ENCODE measurements around the gene SCAPER.
"Not testable (repeated sequence)": the region's sequence is repeated elsewhere in the genome, so short reads cannot be mapped to it uniquely, and the experiment has no call there.

SCAPER gene

GRCh38 chr15:76313175-76313567 is 592.0 kb downstream of the SCAPER start:
- not testable (repeated sequence) for DNase-seq (ENCODE audit: low spot score)

- no peak for DNase-seq (ENCODE audit: low spot score)
These were observed 592.5 kb downstream of the SCAPER start for GRCh38 chr15:76312540-76313174.

DNA sequence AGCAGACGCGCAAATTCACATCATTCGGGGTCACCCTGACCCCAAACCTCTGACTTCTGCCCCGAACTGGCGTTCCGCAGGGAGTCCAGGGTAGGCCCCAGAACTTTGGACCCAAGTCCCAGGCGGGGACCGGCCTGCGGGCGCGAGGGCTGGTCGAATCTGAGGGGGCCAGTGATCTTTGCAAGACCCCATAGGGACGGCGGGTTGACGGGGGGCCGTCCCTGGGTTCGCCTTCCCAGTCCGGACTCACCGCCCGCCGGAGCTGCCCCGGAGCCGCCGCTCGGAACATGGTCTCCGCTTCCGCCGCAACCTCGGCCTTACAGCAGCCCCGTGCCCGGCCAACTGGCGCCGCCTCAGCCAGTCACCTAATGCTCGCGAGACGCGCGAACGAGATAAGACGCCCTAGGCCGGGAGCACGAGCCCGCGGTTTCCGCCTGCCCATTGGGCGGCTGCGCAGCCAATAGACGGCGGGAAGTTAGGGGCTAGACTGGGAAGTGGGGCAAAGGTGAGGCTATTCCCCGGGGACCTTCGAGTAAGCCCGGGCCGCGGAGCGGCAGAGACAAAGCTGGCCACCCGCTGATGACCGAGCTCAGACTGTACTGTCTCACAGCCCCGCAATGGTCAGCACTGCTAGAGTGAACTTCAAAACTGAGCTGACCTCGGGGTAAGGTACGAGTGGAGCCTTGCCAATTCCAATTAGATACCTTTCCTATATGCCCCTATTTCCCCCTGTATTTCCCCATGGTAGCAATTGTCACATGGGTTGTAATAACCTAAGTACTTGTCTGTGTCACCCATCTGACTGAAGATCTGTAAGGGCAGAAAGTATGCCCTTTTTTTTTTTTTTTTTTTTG is 593.8 kb downstream of the SCAPER start, which contains the start of gene ETFA:
Gene ETFA (minus strand): TSS at position 370 of the 854 bp plus-strand sequence. CDS start 81 bp downstream, at position 289.
- peak; percentile 98 for DNase-seq (ENCODE audit: low spot score)

- DNase-seq (ENCODE audit: low spot score): peak; percentile 40
These were observed 594.6 kb downstream of the SCAPER start for GRCh38 chr15:76310475-76311099.

DNA sequence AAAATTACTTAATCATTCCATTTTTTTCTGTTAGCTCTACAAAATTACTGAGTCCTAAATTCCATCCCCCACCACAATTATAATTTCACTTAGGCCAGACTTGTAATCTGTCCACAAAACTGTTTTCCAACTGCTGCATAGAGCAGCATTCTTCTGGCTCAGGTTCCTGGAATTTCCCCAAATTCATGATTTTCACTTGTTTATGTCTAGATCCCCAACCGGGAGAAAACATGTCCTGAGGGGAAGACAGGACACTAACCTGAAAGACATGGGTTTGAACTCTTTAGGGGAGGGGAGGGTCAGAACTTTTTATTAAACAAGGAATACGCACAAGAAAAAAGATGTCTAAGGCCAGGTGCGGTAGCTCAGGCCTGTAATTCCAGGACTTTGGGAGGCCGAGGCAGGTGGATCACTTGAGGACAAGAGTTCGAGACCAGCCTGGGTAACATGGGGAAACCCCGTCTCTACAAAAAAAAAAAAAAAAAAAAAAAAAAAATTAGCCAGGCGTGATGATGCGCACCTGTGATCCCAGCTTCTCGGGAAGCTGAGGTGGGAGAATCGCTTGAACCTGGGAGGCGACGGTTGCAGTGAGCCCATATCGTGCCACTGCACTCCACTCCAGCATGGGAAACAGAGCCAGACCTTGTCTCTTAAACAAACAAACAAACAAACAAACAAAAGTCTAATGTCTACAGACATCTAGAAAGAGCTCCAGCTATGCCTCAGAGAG is 595.4 kb downstream of the SCAPER start:
- no peak for DNase-seq (ENCODE audit: low spot score)

- DNase-seq (ENCODE audit: low spot score): no peak
These were observed 601.2 kb downstream of the SCAPER start for GRCh38 chr15:76303909-76304308.

DNA sequence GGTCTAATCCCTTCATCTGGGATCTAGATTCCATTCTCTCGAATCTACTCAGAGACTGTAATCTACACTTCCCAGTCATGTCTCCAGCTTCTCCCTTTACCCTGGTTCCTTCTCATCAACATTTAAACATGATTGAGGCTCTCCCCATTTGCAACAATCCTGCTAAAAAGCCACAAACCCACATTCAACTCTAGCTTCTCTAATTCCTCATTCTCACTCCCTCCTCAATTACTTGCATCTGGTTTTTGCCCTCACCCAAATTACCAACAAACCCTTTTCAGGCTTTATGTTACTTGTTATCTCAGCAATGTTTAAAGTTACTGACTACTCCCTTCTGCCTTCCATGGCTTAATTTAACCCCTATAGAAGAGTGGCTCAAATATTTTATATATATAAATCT is 605.4 kb downstream of the SCAPER start:
- DNase-seq (ENCODE audit: low spot score): no peak

- DNase-seq (ENCODE audit: low spot score): no peak
These were observed 606.2 kb downstream of the SCAPER start for GRCh38 chr15:76298986-76299385.

DNA sequence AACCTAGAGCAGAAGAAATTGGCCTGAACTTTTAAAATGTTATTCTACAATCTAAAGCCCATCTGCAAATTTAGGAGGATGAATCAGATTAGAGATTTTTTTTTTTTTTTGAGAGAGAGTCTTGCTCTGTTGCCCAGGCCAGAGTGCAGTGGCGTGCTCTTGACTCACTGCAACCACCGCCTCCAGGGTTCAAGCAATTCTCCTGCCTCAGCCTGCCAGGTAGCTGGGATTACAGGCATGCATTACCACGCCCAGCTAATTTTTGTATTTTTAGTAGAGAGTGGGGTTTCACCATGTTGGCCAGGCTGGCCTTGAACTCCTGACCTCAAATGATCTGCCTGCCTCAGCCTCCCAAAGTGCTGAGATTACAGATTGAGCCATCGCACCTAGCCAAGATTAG is 607.2 kb downstream of the SCAPER start:
- not testable (repeated sequence) for DNase-seq (ENCODE audit: low spot score)

Measured in AG08396 (cell line).